WI38 (cell line): ENCODE measurements around the gene SERP2.

Experiments
- H3K4me3 ChIP-seq: 2 replicates; pipeline ENCODE4 v1.5.1; 2011; ENCODE audit warnings: low read depth, mild to moderate bottlenecking, control low read depth, low read length
- TF ChIP-seq, protein P1 (sequence below): IDR thresholded peaks from 2 replicates; pipeline ENCODE4 v1.5.1; 2012; ENCODE audit warnings: low read depth, mild to moderate bottlenecking, control low read depth, low read length

Gene SERP2

DNA sequence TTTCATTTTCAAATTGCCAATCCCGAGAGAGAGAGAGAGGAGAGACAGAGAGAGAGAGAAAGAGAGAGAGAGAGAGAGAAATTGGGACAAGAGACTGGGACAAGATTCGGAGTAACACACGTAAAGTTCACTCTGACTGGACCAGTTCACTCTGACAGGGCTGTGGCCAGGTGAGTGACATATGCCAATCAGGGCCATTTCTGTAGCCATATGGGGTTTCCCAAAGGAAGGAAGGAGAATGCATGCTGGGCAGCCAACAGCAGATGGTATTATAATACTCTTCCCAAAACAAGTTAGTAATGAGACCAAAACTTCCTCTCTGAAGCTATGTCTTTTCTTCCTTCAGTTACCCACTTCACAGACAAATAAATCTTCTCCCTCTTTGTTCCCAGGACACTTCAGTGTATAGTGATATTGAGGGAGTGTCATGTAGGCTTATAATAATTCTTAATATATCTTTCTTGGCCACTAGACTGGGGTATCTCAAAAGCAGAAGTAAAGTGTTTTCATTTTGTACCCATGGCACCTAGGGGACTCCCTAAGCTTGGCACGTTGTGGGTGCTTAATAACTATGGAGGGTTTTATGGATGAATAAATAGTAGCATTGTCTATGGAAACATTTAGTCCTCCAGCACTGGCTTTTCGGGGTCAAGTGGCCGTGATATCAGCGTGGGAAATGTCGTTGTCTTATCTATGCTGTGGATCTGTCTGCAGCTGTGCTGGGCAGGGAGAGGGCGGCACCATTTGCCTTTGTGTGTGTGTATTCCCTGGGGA, 51.6 kb downstream of the SERP2 start:
- TF ChIP-seq, protein P1, sequence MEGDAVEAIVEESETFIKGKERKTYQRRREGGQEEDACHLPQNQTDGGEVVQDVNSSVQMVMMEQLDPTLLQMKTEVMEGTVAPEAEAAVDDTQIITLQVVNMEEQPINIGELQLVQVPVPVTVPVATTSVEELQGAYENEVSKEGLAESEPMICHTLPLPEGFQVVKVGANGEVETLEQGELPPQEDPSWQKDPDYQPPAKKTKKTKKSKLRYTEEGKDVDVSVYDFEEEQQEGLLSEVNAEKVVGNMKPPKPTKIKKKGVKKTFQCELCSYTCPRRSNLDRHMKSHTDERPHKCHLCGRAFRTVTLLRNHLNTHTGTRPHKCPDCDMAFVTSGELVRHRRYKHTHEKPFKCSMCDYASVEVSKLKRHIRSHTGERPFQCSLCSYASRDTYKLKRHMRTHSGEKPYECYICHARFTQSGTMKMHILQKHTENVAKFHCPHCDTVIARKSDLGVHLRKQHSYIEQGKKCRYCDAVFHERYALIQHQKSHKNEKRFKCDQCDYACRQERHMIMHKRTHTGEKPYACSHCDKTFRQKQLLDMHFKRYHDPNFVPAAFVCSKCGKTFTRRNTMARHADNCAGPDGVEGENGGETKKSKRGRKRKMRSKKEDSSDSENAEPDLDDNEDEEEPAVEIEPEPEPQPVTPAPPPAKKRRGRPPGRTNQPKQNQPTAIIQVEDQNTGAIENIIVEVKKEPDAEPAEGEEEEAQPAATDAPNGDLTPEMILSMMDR, result no peak
- H3K4me3 ChIP-seq, result no peak overlapping the region

GRCh38 chr13:44425815-44426078, 52.1 kb downstream of the SERP2 start:
- TF ChIP-seq, protein P1, result no peak
- H3K4me3 ChIP-seq, result no peak overlapping the region

GRCh38 chr13:44426461-44426860, 52.8 kb downstream of the SERP2 start:
- TF ChIP-seq, protein P1, result no peak
- no peak overlapping the region for H3K4me3 ChIP-seq

DNA sequence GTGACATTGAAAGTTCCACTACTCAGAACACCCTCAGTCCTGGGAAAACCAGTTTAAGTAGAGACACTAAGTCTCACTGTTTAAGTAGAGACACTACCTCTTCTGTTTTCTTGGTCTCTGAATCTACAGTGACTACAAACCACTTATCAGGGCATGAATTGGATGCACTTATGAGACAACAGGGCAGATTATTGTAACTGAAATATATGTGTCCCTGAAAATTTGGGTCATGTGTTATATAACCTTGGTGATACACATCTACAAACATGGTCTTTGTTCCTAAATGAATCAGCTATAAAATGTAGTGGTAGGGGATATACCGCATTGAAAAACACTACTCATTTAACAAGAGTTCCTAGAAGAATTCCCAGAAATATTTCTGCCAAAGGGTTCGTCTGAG, 55.7 kb downstream of the SERP2 start:
- TF ChIP-seq, protein P1, result no peak
- H3K4me3 ChIP-seq, result no peak overlapping the region

DNA sequence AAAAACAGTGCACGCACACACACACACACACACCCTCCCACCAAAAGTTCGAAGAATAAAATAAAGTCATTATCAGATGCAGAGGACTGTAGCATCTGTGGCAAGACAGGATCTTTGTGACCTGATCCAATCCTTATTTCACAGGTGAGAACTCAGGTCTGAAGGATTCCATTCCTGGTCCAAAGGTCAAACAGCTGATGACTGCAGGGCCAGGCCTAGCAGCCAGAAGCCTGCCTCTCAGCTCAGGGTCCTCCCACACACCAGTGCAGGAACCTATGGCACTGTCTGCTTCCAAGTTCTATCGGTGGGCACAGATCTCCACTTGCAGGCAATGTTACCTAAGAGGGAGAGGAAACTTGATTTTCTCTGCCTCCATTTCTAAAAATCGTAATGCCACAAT, 57.5 kb downstream of the SERP2 start:
- TF ChIP-seq, protein P1, result no peak
- no peak overlapping the region for H3K4me3 ChIP-seq

- no peak overlapping the region for H3K4me3 ChIP-seq
- TF ChIP-seq, protein P1, result no peak
Observed at GRCh38 chr13:44432650-44433049, 59.0 kb downstream of the SERP2 start.

- TF ChIP-seq, protein P1, result no peak
- peak overlapping the region; percentile 89 for H3K4me3 ChIP-seq
Observed at GRCh38 chr13:44433863-44434765, 60.5 kb downstream of the SERP2 start.
